T follicular helper cell (primary cell): ENCODE results near the gene GRIA1.

Experiments
- DNase-seq: peaks from one replicate; pipeline ENCODE4 v3.0.0-alpha.2; 2020; ENCODE audit warnings: low read depth

Gene GRIA1

DNA sequence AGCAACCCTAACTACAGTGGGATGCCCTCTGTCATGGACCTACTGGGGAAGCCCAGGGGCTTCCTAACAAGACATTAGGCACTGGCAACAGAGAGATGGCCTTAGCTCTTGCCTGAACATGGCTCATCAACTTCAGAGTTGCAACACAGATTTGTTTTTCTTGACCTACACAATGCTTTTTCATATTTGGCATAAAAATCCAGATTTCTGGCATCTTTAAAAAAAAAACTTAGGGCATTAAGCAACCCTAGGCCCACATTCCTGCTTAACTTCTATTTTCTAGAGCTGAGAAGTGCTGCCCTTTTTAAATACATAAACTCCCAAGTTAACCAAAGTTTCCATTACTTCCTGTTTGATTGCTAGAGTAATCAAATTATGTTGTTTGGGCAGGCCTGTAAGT lies 8.0 kb downstream of the GRIA1 start:
- DNase-seq = no peak

DNA sequence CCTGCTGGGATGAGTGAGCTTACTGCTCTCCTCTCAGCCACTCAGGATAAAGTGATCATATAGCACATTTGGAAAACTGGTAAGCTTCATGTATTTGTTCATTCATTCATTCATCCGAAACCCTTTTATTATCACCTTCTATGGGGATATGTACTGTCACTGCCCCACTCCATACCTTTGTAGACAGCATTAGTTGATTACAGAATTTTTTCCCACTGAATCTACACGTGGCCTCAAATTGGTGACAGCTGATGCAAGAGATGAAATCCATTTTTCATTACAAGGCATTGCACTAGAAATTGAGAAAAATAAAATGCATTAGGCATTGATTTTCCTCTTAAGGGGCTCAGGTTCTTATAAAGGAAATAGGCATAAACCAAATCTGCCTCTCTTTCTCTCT lies 9.7 kb downstream of the GRIA1 start:
- DNase-seq = no peak

DNA sequence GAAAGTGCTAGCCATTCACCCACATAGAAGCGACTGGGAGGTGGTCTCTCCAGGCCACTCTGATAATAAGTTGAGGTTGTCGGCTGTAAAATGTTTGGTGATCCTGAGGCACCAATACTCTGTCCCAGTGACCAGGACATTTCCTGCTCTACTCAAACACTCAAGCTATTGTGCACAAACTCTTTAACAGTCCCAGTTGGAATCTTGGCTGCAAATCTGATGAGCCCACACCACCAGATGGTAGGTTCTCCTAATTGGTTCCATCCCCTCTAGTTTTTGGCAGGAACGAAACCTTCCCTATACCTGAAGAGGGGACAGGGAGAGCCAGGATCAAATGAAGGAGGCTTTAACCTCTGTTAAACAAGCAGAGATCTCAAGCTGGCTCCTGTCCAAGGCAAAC lies 14.3 kb downstream of the GRIA1 start:
- DNase-seq = no peak

DNA sequence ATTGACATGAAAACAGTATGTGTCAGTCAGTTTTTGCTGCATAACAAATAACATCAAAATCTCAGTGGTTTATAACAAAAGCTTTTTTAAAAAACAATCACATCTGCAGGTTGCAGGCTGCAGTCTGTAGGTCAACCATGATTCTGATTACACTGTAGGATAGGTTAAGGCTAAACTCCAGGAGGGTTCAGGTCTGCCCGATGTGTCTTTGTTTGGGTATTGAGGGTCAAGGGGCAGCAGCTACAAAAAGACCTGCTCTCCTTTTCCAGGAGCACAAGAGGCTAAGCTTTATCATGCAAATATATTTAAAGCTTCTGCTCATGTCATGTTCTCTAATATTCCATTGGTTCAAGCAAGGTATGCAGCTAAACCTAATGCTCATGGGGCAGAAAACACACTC lies 18.2 kb downstream of the GRIA1 start:
- no peak for DNase-seq

DNA sequence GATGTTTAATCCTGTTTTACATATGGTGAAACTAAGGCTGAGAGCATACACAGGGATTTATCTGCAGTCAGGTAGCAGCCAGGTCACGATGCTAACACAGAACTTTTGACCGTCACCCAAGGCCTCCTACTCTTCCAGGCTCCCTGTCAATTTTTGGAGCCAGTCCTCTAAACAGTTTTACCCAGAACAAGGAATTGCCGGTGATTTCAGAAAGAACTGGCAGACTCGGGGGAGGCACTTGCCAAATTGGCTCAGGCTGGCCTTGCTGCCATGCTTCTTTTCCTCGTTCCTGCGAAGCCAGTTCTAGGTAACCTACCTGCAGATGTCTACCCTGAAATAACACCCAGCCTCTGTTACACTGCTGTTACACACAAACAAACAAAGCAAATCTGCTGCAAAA lies 21.2 kb downstream of the GRIA1 start:
- DNase-seq = no peak

DNA sequence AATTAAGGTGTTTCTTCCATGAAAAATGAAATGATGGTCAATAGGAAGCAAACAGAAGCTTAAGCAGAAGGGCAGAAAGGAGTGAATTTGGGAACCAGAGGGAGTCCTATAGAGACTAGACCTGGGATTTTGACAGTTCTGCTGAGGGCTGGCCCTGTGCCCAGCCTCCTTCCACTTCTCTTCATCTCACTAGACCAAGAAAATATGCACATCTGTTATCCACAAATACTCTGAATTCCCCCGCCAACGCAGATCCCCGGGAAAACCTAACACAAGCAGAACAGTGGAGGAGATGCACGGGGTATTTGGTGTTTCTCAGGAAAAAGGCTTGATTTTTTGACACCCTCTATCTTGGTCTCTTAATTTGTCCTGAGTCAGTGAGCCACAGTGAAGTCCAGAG lies 22.7 kb downstream of the GRIA1 start:
- DNase-seq = no peak

DNA sequence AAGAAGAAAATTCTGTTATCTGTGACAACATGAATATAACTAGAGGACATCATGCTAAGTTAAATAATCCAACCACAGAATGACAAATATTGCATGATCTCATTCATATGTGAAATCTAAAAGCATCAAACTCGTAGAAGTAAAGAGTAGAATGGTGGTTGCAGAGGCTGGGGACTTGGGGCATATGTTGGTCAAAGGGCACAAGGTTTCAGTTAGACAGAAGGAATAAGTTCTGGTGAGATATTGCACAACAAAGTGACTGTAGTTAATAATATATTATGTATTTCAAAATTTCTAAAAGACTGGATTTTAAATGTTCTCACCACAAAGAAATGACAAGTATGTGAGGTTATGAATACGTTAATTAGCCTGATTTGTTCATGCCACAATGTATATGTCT lies 24.8 kb downstream of the GRIA1 start:
- no peak for DNase-seq

DNA sequence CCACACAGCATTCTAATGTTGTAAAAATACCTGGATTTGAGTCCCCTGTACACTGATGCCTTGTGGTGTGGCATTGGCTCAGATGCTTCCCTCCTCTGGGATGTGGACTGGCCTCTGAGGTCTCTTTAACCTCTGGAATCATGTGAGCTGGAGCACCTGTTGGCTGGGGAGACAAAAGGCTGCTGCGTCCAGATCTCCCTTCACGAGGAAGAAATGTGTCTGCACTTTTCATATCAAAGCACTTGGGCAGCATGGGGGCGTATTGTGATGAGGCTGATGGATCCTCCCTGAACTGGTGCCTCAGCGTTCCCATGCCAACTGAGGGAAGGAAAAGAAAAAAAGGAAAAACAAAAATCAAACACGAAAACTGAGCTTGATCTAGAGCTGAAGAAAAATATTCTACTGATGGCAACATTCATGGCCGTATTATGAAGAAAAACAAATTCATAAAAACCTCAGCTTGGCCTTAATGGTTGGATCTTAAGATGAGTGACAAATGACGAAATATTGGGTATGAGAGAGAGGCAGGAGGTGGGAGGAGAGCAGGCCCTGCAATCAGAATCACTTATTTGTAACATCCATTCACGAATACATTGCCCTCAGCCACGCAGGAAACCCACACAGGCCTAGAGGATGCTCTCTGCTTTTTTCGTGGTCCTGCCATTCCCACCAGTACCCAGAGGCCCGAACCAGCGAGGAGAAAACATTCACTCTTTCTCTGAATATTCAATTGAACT lies 26.2 kb downstream of the GRIA1 start:
- no peak for DNase-seq

DNA sequence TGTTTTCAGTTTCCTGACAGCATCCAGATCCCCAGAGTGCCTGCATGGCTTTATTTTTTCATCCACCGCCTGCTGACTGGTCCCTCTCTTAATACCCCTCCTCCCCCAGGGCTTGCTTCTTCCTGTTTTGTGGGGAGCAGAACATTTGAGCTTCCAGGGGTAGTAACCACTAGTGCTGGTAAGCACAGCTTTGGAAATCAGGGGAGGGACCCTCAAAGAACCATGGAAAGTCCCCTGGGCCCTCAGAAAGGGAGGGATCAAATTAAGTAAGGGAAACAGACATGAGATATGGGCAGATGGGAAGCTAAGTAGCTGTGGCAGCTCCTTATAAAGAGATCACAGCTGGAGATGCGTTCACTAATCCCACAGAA lies 26.8 kb downstream of the GRIA1 start:
- DNase-seq = no peak

DNA sequence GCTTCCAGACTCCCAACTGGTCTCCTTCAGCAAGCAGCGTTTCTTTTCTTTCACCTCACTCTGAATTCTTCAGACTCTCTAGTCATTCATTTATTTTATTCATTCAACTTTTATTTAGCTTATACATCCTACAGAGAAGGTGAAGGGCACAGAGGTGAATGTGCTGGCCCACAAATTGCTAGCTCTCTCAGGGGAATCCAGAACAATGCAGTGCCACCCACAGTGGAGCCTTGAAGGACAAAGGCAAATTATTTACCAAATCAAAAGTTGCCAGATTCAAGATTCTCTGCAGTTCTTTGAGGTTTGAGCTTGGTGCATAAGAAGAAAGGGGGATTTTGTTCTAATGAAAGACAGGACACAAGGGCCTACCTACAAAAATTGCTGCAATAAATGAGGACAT lies 29.7 kb downstream of the GRIA1 start:
- no peak for DNase-seq

DNA sequence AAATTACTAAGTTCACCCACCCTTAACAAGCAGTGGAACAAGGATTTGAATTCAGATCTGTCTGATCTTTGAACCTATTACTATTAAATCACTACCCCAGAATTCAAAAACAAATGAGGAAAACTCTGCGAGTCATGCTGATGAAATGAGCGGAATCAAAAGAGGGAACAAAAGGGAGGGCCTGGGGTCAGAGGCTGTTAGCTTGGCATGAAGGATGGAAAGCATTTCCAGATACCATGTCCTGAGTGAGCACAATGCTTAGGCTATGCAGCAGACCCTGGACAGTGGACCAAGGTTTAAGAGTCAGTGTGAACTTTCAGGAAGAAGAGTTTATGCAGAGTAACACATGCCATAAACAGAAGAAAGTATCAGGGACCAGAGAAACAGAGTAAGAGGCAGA lies 30.5 kb downstream of the GRIA1 start:
- no peak for DNase-seq

DNA sequence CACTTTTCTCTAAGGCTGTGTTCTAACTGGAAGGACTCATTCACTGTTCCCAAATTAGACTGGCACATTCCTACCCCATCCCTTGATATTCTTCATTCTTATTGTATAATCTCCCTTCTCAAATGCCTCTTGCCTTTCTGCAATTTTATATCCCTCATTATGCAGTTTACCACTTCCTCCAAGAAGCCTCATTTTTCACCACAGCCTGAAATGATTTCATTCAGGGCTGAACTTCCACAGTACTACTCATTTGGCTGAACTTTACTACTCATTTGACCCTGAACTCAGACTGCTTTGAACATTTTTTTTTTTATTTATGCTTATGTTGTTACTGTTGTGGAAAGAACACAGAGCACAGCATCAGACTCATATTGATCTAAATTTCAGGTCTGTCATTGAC lies 32.7 kb downstream of the GRIA1 start:
- no peak for DNase-seq

DNA sequence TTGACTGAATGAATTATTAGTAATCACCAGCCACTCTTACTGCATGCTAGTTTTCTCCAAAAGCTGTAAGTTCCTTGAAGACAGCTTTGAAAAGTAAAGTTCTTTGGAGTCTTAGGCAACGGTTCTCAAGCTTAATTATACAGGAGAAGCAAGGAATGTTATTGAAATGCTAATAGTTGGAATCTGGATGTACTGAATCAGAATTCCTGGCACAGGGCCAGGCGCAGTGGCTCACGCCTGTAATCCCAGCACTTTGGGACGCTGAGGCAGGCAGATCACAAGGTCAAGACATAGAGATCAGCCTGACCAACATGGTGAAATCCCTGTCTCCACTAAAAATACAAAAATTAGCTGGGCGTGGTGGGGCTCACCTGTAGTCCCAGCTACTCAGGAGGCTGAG lies 33.4 kb downstream of the GRIA1 start:
- no peak for DNase-seq

DNA sequence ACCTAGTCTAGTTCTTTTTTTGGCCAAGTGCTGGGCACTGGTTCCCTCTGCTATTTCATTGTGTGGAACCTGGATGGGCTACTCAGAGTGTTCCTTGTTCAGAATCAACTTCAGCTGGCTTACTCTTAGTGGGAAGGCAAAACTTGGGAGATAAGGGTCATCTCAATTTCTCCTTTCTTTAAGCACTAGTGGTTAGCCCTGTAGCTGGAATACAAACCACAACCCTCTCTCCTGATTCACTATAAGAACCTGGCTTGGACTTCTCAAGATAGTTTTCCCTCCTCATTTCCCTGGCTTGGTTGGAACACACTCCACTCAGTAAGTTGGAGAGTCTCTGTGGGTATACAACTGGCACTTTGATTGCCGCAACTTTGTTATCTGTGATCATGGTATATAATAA lies 35.1 kb downstream of the GRIA1 start:
- no peak for DNase-seq

DNA sequence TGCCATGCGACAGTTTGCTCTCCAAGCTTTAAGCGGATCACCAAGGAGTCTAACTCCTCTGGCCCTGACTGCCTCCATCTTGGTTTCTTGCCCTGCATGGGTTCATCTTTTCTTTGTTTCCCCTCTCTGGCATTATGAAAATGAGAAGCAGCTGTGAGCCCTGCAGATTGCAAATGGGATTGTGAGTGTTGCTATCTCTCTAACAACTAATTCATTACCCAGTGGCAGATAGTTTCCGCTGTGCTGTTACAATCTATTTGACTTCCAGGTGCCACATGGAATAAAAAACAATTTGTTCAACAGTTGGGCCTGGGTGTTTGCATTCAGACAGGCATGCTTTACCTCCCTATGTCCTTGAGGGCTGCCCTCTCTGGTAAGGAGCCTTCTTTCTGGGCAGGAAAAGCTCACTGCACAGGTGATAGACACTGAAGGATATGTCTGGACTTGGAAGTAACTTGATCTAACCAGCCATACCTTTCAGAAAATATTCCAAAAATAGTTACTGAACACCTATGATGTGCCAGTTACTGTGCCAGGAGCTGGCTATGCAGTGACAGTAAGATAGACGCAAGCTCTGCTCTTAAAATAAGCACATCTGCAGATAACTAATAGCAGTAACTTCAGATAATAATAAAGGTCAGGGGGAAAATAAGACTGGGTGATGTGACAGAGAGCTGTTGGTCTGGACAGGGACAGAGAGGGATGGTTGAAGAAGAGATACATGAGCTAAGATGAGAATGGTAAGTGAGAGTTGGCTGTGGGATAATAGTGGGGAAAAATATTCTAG lies 40.1 kb downstream of the GRIA1 start:
- no peak for DNase-seq

DNA sequence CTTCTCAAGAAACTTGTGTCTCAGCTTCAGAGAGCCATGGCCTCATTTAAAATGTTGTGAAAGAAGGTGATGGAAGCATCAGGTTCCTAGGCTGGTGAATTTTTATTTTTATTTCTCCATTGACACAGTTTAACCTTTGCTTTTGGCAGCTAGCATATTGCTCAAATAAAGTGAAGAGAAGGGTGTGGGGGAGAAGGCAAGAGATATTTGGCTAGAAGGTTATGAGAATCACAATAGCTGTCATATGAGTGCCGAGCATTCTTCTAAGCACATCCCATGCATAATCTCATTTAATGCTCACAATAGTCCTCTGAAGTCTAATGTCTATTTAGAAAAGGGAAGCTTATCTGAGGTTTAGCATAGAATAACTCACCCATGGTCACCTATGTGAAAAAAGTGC lies 43.1 kb downstream of the GRIA1 start:
- no peak for DNase-seq

DNA sequence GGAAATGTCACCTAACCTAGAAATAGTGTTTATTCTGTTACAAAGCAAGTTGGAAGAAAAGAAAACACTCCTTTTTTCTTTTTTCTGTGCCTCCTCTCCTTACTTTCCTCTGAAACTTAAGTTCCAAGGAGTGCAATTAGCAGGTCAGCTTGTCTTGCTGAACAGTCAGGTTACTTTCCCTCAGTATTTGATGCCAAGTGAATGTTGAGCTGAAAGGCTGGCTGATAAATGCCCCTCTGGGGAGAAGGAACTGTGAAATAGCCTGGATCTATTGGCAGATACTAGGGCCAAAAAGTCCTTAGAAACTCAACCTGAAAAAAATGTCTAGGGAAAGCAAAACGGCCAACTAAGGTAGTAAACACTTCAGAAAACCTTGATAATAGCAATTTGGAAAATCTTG lies 43.6 kb downstream of the GRIA1 start:
- DNase-seq = no peak

DNA sequence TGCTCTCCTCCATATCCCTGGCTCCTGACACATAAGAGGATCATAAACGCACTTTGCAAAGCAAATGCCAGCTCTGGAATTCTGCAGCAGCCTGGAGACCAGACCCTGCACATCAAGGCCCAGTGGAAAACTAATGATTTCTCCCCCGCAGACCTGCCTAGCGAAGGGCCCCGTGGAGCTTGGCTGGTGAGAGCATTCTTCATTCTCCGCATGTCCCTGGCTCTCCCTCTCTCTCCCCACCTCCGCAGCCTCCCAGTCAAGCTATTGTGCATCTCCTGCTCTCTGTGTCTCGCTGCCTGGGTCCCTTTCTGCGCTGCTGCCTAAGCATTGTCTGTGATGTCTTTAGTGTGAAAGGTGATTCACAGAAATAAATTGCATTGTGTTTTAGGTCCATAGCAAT lies 46.7 kb downstream of the GRIA1 start:
- no peak for DNase-seq

DNA sequence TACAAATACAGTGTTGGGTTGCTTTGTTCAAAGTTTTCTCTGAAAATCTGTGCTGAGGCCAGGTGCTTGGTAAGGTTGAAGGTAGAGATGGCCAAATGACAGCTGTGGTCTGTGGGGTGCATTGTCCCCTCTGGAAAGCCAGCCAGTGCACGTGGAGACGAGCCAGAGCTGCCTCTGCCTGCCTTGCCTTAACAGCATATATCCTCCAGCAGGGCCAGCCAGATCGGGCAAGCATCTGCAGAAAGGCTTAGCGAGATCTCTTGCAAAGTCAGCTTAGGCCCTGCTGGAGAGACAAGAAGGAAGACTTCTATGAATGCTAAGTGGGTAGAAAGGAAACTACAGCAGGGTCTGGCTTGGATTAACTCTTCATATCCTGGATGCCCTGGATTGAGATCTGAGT lies 49.5 kb downstream of the GRIA1 start:
- DNase-seq = no peak

DNA sequence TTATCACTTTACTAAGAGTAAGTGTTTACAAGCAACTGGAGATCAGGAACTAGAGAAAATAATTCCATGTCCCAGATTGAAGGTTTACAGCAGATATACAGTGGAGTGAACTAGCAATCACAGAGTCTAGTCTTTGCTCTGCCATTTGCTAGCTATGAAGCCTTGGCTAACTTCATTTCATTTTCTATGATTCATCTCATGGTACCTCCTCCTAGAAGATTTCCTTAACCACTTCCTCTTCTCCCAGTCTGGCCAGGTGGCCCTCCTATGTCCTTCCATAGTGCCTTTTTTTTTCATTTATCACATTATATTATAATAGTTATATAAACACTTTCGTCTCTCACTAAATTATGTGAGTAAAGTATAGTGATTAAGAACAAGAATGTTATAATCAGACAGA lies 52.1 kb downstream of the GRIA1 start:
- no peak for DNase-seq

DNA sequence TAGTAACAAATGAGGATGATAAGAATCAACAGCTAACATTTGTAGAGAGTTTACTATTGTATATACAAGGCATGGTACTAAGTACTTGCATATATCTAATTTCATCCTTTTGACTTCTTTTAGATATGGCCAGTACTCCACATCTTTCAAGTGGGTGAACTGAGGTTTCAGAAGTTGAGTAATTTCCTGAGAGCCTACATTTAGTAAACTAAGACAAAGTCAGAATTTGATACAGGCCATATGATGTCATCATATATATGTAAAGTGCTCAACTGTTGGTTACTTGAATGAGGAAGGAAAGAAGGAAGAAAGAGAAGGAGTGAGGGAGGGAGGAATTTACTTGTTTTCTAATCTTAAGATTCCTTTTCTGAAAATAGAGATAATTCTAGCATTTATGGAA lies 52.8 kb downstream of the GRIA1 start:
- no peak for DNase-seq

DNA sequence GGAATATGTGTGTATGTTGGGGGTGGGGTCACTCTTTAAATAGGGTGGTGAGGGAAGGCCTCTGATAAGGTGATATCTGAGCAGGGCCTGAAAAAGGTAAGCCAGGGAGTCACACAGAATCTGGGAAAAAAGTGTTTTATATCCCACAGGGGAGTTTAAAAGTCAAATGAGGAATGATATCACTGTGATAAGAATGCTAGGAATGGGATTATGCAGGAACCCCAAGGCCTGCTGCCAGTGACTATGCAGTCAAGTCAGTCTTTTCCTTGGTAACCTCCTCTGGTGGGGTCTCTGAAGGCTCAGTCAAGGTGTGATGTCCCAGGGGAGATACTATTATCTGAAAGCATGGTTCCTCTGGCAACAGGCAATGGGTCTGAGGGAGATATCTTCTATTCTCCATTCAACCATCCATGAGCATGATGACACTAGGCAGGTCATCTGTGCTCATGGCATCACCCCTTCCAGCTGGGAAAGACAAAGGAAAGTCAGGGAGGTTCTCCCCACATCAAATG lies 53.5 kb downstream of the GRIA1 start:
- DNase-seq = no peak

DNA sequence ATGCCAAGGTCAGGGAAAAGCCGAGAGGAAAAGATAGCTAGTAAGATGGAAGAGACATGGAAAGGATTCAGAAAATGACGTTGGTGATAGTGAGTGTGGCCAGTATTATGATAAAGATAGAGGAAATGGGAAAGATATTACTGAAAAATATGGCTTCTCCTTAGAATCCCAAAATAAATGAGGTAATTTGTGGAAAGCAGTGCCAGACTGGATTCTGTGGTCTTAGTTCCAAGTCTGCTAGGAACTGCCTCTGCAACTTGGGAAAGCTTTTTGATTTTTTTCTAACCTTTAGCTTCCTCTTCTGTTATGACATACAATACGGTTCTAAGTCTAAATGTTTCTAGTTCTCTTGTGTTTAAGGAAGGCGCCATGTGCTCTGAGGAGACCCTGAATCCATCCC lies 54.2 kb downstream of the GRIA1 start:
- DNase-seq = no peak

DNA sequence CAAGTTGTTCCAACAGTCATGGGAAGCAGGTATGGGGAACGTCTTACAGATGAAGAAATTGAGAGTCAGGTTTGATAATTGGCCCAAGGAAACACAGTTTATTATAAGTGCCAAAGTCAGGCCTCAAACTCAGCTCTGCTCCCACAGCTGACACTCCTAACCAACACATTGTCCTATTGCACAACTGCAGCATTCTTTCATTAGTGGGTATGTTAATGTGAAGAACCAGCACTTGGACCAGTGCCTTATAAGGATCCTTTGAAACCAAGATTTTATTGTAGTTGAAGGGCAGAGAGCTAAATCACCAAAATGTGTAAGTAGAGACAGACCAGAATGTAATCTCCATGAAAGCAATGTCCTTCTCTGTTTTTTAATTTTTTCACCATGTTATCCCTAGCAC lies 56.1 kb downstream of the GRIA1 start:
- no peak for DNase-seq
